ENCODE measurements around the gene SLC26A3.

Gene SLC26A3

GRCh38 chr7:107799647-107800264, 3.3 kb downstream of the SLC26A3 start:
- no peak for DNase-seq (ENCODE audit: low read depth)
- no peak for TF ChIP-seq CTCF (IDR thresholded peaks at IDR 0.05; ENCODE audit: insufficient read depth, low read depth, low read length, missing control alignments)
- H3K4me3 ChIP-seq (ENCODE audit: low read depth, low read length), result no peak overlapping the region

GRCh38 chr7:107792364-107792763, 10.7 kb downstream of the SLC26A3 start:
- no peak overlapping the region for H3K4me3 ChIP-seq (ENCODE audit: low read depth, low read length)
- no peak for TF ChIP-seq CTCF (IDR thresholded peaks at IDR 0.05; ENCODE audit: insufficient read depth, low read depth, low read length, missing control alignments)
- DNase-seq (ENCODE audit: low read depth), result no peak

GRCh38 chr7:107789647-107790046, 13.4 kb downstream of the SLC26A3 start:
- TF ChIP-seq CTCF (IDR thresholded peaks at IDR 0.05; ENCODE audit: insufficient read depth, low read depth, low read length, missing control alignments), result no peak
- H3K4me3 ChIP-seq (ENCODE audit: low read depth, low read length), result no peak overlapping the region

GRCh38 chr7:107788662-107789061, 14.4 kb downstream of the SLC26A3 start:
- DNase-seq (ENCODE audit: low read depth), result no peak
- no peak overlapping the region for H3K4me3 ChIP-seq (ENCODE audit: low read depth, low read length)
- no peak for TF ChIP-seq CTCF (IDR thresholded peaks at IDR 0.05; ENCODE audit: insufficient read depth, low read depth, low read length, missing control alignments)

More at GRCh38 chr7:107789647-107790046, 13.4 kb downstream of the SLC26A3 start:
- no peak for DNase-seq (ENCODE audit: low read depth)

- TF ChIP-seq CTCF (IDR thresholded peaks at IDR 0.05; ENCODE audit: insufficient read depth, low read depth, low read length, missing control alignments), result no peak
- DNase-seq (ENCODE audit: low read depth), result no peak
- no peak overlapping the region for H3K4me3 ChIP-seq (ENCODE audit: low read depth, low read length)
Measured at GRCh38 chr7:107788216-107788615, 14.8 kb downstream of the SLC26A3 start.

- no peak for DNase-seq (ENCODE audit: low read depth)
- TF ChIP-seq CTCF (IDR thresholded peaks at IDR 0.05; ENCODE audit: insufficient read depth, low read depth, low read length, missing control alignments), result no peak
- no peak overlapping the region for H3K4me3 ChIP-seq (ENCODE audit: low read depth, low read length)
Measured at GRCh38 chr7:107785926-107786325, 17.1 kb downstream of the SLC26A3 start.

GRCh38 chr7:107785170-107785569, 17.9 kb downstream of the SLC26A3 start:
- no peak overlapping the region for H3K4me3 ChIP-seq (ENCODE audit: low read depth, low read length)
- DNase-seq (ENCODE audit: low read depth), result no peak
- TF ChIP-seq CTCF (IDR thresholded peaks at IDR 0.05; ENCODE audit: insufficient read depth, low read depth, low read length, missing control alignments), result no peak
